GM12891 (cell line): ENCODE data around the gene BFSP1.

Experiments
- POLR2A ChIP-seq: IDR thresholded peaks from 2 replicates; pipeline ENCODE4 v1.6.1; 2011; ENCODE audit warnings: low read depth, low read length, control low read depth
- POLR2AphosphoS5 ChIP-seq: IDR thresholded peaks from 2 replicates; pipeline ENCODE4 v1.6.1; 2011; ENCODE audit warnings: low read depth, low read length, control low read depth
- POU2F2 ChIP-seq: IDR thresholded peaks from 2 replicates; pipeline ENCODE4 v1.6.1; 2011; ENCODE audit warnings: low read depth, mild to moderate bottlenecking, control low read depth, low read length, moderate library complexity
- SPI1 ChIP-seq: IDR thresholded peaks from 2 replicates; pipeline ENCODE4 v1.6.1; 2011; ENCODE audit warnings: low read depth, low read length, control low read depth
- TAF1 ChIP-seq: IDR thresholded peaks from 2 replicates; pipeline ENCODE4 v1.6.1; 2011; ENCODE audit warnings: low read depth, low read length, control low read depth

DNA sequence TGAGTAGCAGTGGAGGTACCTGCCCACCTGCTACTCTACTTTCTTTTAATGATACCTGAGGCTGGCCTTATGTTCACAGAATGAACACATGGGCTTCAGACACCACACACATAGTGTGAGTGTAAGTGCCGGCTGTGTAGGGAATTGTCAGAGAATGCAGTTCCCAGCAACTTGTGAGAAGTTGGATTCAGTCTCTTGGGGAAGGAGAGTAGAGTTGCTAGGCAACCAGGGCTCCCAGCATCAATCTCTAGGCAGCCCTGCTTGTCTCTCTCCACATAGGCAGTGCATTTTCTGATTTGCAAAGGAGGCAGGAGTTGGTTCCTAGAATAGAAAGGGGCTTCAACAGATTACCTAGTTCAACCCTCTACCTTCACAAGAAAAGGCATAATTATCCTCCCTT is 74.1 kb downstream of the BFSP1 start:
- TF ChIP-seq POLR2A (no peak), POLR2AphosphoS5 (no peak), SPI1 (no peak), TAF1 (no peak), POU2F2 (no peak)
